ENCODE data around the gene ADAMTSL3.

The ADAMTSL3 gene

GRCh38 chr15:83610901-83611685 lies 42.8 kb upstream of the ADAMTSL3 start:
- TF ChIP-seq REST (IDR thresholded peaks at IDR 0.05; ENCODE audit: low read depth) (no peak), NFIC (IDR thresholded peaks at IDR 0.05) (no peak), CEBPB (IDR thresholded peaks at IDR 0.05) (no peak), RAD21 (IDR thresholded peaks at IDR 0.05; ENCODE audit: low read depth) (no peak), TEAD4 (IDR thresholded peaks at IDR 0.05) (no peak), ZBTB7A (IDR thresholded peaks at IDR 0.05; ENCODE audit: low read depth) (no peak)

GRCh38 chr15:83612226-83612625 lies 41.7 kb upstream of the ADAMTSL3 start:
- no peak for TF ChIP-seq NFIC (IDR thresholded peaks at IDR 0.05)

GRCh38 chr15:83612898-83613635 lies 40.9 kb upstream of the ADAMTSL3 start:
- TF ChIP-seq MAX (IDR thresholded peaks at IDR 0.05) (no peak), TEAD4 (IDR thresholded peaks at IDR 0.05) (no peak), CREB1 (IDR thresholded peaks at IDR 0.05; ENCODE audit: low read depth) (no peak), YY1 (IDR thresholded peaks at IDR 0.05; ENCODE audit: low read depth) (no peak), ZBTB7A (IDR thresholded peaks at IDR 0.05; ENCODE audit: low read depth) (no peak), FOXM1 (IDR thresholded peaks at IDR 0.05; ENCODE audit: borderline replicate concordance, low read depth) (no peak), RAD21 (IDR thresholded peaks at IDR 0.05; ENCODE audit: low read depth) (no peak), EP300 (IDR thresholded peaks at IDR 0.05; ENCODE audit: borderline replicate concordance) (no peak), TAF1 (IDR thresholded peaks at IDR 0.05; ENCODE audit: low read depth) (no peak), NFIC (IDR thresholded peaks at IDR 0.05) (no peak), USF1 (IDR thresholded peaks at IDR 0.05) (no peak), CEBPB (IDR thresholded peaks at IDR 0.05) (no peak), REST (IDR thresholded peaks at IDR 0.05; ENCODE audit: low read depth) (no peak), EGR1 (IDR thresholded peaks at IDR 0.05) (no peak), TCF12 (IDR thresholded peaks at IDR 0.05; ENCODE audit: low read depth) (no peak)

- TF ChIP-seq CREB1 (IDR thresholded peaks at IDR 0.05; ENCODE audit: low read depth) (no peak), REST (IDR thresholded peaks at IDR 0.05; ENCODE audit: low read depth) (no peak), TCF12 (IDR thresholded peaks at IDR 0.05; ENCODE audit: low read depth) (no peak), EP300 (IDR thresholded peaks at IDR 0.05; ENCODE audit: borderline replicate concordance) (no peak), EGR1 (IDR thresholded peaks at IDR 0.05) (no peak)
Observed at GRCh38 chr15:83613714-83614113, 40.2 kb upstream of the ADAMTSL3 start.

GRCh38 chr15:83616840-83617239 lies 37.1 kb upstream of the ADAMTSL3 start:
- no peak for TF ChIP-seq MAX (IDR thresholded peaks at IDR 0.05)
- no peak for TF ChIP-seq TAF1 (IDR thresholded peaks at IDR 0.05; ENCODE audit: low read depth)
- TF ChIP-seq YY1 (IDR thresholded peaks at IDR 0.05; ENCODE audit: low read depth): no peak
